ENCODE measurements around the gene PTPRG.

Gene PTPRG

DNA sequence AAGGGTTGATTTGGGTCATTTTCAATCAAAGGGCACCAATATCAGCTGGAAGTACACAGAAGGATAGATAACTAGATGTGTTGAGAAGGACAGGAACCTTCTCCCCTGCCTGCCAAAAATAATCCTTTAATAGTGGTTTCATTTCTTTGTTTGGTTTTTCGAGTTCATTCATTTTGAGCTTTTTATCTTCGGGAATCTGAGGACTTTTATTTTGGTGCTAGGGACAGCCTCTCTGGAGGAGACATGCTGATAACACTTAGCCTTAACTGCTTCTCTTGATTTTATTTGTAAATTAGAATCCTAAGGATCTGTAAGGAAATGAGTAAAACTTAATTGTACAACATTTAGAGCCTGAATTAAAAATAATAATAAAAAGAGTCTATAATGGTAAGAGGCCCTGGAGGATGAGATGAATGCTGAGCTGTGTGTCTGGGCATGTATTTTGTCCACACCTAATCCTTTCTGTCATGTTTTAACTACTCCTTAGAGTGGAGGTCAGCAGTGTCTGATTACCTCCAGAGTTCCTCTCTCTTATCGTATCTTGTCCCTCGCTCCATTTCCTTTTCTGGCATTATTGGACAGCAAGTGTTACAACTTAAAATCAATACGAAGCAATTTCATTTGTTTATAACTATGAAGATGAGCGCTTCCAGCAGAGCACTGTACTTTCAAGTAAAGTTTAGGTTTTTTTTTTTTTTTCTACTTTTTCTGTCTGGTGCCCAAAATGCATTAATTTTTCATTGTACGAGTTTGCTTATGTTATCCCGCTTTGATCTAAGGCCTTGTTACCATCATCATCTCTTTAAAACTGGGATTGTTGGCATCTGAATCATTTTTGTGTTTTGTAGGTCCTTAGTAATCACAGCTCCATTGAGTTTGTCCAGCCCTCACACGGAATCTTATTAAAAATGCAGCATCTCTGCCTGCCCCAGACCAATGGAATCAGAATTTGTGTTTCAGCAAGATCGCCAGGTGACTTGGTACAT lies 22.8 kb downstream of the PTPRG start:
- TF ChIP-seq POLR2AphosphoS5 (IDR thresholded peaks at IDR 0.05; ENCODE audit: low read depth, low read length) (no peak), TAF1 (IDR thresholded peaks at IDR 0.05; ENCODE audit: borderline replicate concordance, insufficient read depth, low read length) (no peak), SIN3A (IDR thresholded peaks at IDR 0.05; ENCODE audit: borderline replicate concordance, insufficient read depth, low read length) (no peak), FOXP2 (optimal IDR thresholded peaks at IDR 0.05; ENCODE audit: borderline replicate concordance, extremely low read depth, extremely low read length, insufficient read depth) (no peak)
- TF ChIP-seq, protein P1, sequence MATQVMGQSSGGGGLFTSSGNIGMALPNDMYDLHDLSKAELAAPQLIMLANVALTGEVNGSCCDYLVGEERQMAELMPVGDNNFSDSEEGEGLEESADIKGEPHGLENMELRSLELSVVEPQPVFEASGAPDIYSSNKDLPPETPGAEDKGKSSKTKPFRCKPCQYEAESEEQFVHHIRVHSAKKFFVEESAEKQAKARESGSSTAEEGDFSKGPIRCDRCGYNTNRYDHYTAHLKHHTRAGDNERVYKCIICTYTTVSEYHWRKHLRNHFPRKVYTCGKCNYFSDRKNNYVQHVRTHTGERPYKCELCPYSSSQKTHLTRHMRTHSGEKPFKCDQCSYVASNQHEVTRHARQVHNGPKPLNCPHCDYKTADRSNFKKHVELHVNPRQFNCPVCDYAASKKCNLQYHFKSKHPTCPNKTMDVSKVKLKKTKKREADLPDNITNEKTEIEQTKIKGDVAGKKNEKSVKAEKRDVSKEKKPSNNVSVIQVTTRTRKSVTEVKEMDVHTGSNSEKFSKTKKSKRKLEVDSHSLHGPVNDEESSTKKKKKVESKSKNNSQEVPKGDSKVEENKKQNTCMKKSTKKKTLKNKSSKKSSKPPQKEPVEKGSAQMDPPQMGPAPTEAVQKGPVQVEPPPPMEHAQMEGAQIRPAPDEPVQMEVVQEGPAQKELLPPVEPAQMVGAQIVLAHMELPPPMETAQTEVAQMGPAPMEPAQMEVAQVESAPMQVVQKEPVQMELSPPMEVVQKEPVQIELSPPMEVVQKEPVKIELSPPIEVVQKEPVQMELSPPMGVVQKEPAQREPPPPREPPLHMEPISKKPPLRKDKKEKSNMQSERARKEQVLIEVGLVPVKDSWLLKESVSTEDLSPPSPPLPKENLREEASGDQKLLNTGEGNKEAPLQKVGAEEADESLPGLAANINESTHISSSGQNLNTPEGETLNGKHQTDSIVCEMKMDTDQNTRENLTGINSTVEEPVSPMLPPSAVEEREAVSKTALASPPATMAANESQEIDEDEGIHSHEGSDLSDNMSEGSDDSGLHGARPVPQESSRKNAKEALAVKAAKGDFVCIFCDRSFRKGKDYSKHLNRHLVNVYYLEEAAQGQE (IDR thresholded peaks at IDR 0.05; ENCODE audit: insufficient read depth in 1 of 2, low read depth in 2 of 2, low read length in 2 of 2) = no peak

- TF ChIP-seq POLR2AphosphoS5 (IDR thresholded peaks at IDR 0.05; ENCODE audit: low read depth, low read length) = no peak
These were observed 28.5 kb downstream of the PTPRG start for GRCh38 chr3:61589856-61590255.

DNA sequence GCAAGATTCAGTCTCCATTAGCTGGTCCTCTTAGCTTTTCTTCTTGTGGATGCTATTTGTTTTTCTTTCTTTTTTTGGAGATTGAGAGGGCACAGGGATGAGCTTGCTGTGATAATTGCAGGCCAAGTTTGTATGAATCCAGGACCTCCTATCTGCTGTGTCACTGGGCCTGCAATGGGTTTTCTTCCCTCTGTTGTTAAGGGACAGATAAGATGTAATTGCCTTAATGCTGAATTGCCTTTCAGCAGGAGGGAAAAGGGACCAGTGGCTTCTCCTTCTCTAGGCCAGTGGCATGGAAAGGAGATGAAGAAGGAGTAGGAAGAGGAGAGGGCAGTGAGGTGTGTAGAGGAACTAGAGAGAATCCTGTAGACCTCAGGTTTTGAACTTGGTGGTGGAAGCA lies 29.9 kb downstream of the PTPRG start:
- no peak for TF ChIP-seq TAF1 (IDR thresholded peaks at IDR 0.05; ENCODE audit: borderline replicate concordance, insufficient read depth, low read length)
- TF ChIP-seq FOXP2 (optimal IDR thresholded peaks at IDR 0.05; ENCODE audit: borderline replicate concordance, extremely low read depth, extremely low read length, insufficient read depth) = no peak
- TF ChIP-seq POLR2AphosphoS5 (IDR thresholded peaks at IDR 0.05; ENCODE audit: low read depth, low read length) = no peak
- no peak for TF ChIP-seq SIN3A (IDR thresholded peaks at IDR 0.05; ENCODE audit: borderline replicate concordance, insufficient read depth, low read length)

DNA sequence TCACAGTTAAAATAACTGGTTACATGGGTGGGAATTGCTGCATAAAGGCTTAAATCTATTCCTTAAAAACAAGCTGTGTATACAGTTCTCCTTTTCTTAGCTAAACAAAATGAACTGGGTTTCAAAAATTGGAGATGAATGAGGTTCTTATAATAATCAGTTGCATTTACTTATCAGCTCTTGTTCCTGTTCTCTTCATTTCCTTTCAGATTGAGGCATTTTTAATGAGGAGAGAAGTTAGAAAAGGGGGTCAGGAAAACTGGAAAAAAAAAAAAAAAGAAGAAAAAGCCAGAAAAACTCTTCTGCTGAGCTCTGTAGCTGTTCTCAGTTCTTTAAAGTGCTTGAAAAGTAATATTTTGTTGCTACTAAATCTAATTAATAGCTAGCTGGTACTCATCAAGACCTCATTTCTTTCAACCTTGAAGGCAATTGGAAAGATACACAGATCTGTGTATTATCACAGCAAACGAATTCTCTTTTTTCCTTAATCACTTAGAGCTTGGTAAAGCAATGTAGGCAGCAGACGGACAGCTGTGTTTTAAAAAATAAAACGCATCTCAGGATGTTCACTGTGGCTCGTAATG lies 32.2 kb downstream of the PTPRG start:
- no peak for TF ChIP-seq TAF1 (IDR thresholded peaks at IDR 0.05; ENCODE audit: borderline replicate concordance, insufficient read depth, low read length)
- no peak for TF ChIP-seq FOXP2 (optimal IDR thresholded peaks at IDR 0.05; ENCODE audit: borderline replicate concordance, extremely low read depth, extremely low read length, insufficient read depth)
- TF ChIP-seq SIN3A (IDR thresholded peaks at IDR 0.05; ENCODE audit: borderline replicate concordance, insufficient read depth, low read length) = no peak
- no peak for TF ChIP-seq POLR2AphosphoS5 (IDR thresholded peaks at IDR 0.05; ENCODE audit: low read depth, low read length)
- TF ChIP-seq, protein P1 (IDR thresholded peaks at IDR 0.05; ENCODE audit: insufficient read depth in 1 of 2, low read depth in 2 of 2, low read length in 2 of 2) = no peak

GRCh38 chr3:61594144-61594963 lies 33.0 kb downstream of the PTPRG start:
- TF ChIP-seq, protein P1 (IDR thresholded peaks at IDR 0.05; ENCODE audit: insufficient read depth in 1 of 2, low read depth in 2 of 2, low read length in 2 of 2) = no peak
- TF ChIP-seq FOXP2 (optimal IDR thresholded peaks at IDR 0.05; ENCODE audit: borderline replicate concordance, extremely low read depth, extremely low read length, insufficient read depth) (no peak), TAF1 (IDR thresholded peaks at IDR 0.05; ENCODE audit: borderline replicate concordance, insufficient read depth, low read length) (no peak), POLR2AphosphoS5 (IDR thresholded peaks at IDR 0.05; ENCODE audit: low read depth, low read length) (no peak), SIN3A (IDR thresholded peaks at IDR 0.05; ENCODE audit: borderline replicate concordance, insufficient read depth, low read length) (no peak)

All from PFSK-1 (cell line).